KOPT-K1 (cell line): ENCODE data around the gene SIRT6.
A peak's percentile ranks its signal among the peaks of the same experiment; 100 is the strongest.
"Not testable (repeated sequence)": the region's sequence is repeated elsewhere in the genome, so short reads cannot be mapped to it uniquely, and the experiment has no call there.

Source experiments
- H3K27ac ChIP-seq: fragments of 200-600 bp; sonication (generic); 2 replicates; pipeline ENCODE4 v1.5.1; 2016; ENCODE audit warnings: antibody characterized with exemption, mild to moderate bottlenecking, low read depth, low read length; ENCODE audit not compliant: poor library complexity, severe bottlenecking
- H3K36me3 ChIP-seq: fragments of 200-600 bp; sonication (generic); 2 replicates; pipeline ENCODE4 v1.5.1; 2017; ENCODE audit warnings: antibody characterized with exemption, mild to moderate bottlenecking, low read length, moderate library complexity; ENCODE audit not compliant: insufficient read depth
- H3K9me3 ChIP-seq: fragments of 200-600 bp; sonication (generic); 2 replicates; pipeline ENCODE4 v1.5.1; 2017; ENCODE audit warnings: antibody characterized with exemption, low read length, mild to moderate bottlenecking; ENCODE audit not compliant: insufficient read depth, poor library complexity, severe bottlenecking

SIRT6 gene

DNA sequence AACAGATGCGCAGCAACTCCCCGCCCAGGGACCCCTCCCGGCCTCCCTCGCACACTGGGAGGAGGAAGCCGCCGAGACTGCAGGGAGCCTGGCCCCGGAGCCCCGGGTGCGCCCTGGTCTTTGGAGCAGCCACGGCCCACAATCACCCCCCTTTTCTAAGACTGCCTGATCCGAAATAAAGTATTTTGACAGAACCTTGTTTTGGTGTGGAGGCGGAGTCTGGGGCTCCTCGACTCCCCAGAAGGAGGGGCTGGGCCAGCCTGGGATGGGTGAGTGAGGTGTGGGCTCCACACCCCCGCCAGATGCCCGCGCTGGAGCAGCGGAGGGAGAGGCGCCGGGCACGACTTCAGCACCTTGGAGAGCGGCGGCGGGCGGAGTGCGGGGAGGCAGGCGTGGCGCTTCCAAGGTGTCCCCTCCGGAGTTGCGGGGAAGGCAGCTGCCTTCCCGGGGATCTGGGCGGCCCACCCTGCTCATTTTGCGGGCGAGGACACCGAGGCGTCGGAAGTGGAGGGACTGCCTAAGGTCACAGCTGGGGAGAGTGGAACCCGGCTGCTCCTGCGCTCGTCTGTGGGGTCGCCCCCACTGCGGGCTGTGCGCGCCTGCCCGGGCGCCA lies 9.4 kb downstream of the SIRT6 start:
- H3K36me3 ChIP-seq, result peaks cover 12% of the 10 kb centered on the region; the same call in 1 of the 2 replicates
- H3K27ac ChIP-seq, result no peak overlapping the region
- H3K9me3 ChIP-seq, result no peaks in the 10 kb centered on the region

DNA sequence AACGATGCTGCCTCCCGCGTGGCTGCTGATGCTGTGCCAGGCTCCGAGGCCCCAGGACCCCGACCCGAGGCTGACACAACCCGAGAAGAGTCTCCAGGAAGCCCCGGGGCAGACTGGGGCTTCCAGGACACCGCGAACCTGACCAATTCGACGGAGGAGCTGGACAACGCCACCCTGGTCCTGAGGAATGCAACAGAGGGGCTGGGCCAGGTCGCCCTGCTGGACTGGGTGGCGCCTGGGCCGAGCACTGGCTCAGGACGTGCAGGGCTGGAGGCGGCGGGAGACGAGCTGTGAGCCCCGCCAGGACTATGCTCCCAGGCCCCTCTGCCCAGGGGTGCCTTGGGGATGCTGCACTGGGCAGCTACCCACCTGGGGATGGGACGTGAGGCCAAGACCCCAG lies 10.7 kb downstream of the SIRT6 start:
- Histone ChIP-seq H3K36me3 (peaks cover 7% of the 10 kb centered on the region; the same call in 1 of the 2 replicates), H3K27ac (no peak overlapping the region), H3K9me3 (no peaks in the 10 kb centered on the region)

DNA sequence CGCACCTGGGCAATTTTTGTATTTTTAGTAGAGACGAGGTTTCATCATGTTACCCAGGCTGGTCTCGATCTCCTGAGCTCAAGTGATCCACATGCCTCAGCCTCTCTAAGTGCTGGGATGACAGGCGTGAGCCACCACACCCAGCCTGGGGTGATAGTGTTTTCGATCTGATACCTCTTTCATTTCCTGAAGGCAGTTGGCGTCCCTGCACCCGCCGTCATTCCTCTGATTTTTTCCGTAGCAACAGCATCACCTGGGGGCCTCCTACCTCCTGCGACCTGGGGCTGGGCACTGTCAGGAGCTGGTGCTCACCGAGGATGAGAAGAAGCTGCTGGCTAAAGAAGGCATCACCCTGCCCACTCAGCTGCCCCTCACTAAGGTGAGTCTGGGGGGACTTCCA lies 18.1 kb downstream of the SIRT6 start:
- H3K27ac ChIP-seq, result no peak overlapping the region
- no peaks in the 10 kb centered on the region for H3K36me3 ChIP-seq
- no peaks in the 10 kb centered on the region for H3K9me3 ChIP-seq

DNA sequence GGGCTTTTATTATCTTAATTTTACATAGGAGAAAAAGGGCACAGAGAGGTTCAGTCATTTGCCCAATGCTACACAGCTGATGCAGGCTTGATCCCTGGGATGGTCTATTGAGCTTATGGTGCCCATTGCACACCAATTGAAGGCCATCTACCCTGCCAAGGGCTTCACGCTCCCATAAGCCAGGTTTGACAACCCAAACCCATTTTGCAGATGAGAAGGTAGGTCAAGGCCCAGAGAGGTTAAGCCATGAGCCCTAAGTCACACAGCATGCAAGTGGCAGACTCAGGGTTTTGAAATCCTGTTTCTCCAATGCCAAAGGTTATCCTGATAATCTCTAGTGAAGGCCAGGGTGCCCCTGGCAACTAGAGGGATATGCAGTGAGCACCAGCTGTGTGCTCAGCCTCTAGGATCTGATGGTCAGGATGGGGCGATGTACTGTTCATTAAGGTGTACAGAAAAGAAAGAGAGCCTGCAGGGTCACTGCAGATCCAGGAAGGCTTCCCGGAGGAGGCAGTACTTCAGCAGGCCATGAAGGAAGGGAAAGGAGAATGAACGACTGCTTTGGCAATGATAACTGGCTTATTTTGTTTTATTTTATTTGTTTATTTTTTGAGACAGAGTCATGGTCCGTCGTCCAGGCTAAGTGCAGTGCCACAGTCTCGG lies 20.8 kb downstream of the SIRT6 start:
- Histone ChIP-seq H3K9me3 (no peaks in the 10 kb centered on the region), H3K27ac (no peak overlapping the region), H3K36me3 (no peaks in the 10 kb centered on the region; the same call in 1 of the 2 replicates)

DNA sequence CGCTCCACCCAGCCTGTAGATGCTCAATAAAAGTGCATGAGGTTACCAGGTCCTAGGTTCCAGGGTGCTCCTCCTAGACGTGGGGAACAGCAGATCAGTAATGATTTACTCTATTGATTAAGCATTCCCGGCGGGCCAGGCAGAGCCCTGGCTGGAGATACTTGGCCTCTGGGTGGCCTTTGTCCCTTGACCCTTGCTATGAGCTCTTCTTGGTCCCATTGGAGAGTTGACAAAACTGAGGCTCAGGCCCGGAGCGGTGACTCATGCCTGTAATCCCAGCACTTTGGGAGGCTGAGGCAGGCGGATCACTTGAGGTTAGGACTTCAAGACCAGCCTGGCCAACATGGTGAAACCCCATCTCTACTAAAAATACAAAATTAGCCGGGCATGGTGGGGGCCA lies 24.4 kb downstream of the SIRT6 start:
- H3K9me3 ChIP-seq, H3K27ac ChIP-seq, H3K36me3 ChIP-seq: not testable (repeated sequence)

DNA sequence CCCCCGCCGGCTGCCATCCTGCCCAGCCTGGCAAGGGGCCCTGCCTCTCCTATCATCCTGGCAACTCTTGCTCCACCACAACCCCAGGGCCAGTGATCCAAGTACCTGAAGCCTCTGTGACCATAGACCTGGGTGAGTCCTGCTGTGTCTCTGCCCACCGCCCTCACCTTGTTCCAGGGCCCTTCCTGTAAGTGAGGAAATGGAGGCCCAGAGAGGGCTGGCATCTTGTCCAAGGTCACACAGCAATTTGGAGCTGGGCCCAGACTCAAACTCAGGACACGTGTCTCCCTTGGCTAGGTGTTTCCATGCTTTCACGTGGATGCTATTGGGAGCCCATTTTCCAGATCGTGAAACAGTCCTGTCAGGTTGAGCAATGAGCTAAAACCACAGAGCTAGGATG lies 25.2 kb downstream of the SIRT6 start:
- Histone ChIP-seq H3K9me3 (no peaks in the 10 kb centered on the region), H3K27ac (no peak overlapping the region), H3K36me3 (no peaks in the 10 kb centered on the region; the same call in 1 of the 2 replicates)

DNA sequence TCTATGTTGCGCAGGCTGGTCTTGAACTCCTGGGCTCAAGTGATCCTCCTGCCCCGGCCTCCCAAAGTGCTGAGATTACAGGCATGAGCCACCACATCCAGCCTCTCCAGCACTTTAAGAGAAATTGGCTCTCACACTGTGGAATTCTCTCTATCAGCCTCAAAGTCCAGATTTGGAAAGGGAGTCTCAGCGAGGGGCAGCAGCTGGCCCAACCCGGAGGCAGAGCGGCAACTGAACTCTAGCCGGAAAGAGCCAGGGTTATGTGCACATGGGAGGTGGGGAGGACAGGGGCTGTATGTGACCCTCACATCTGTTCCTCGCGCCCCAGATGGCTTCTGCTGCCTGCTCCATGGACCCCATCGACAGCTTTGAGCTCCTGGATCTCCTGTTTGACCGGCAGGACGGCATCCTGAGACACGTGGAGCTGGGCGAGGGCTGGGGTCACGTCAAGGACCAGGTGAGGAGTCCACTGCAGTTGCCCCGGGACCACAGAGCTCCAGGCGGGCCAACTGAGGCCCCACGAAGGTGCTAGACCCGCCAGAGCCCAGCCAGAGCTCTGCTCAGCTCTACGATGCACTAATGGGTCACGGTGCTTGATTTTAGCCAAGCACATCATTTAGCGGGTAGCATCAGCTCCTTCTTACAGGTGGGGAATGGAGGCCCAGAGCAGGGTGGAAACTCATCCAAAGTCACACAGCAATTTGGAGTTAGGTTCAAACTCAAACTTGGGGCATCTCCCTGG lies 27.6 kb downstream of the SIRT6 start:
- Histone ChIP-seq H3K9me3 (no peaks in the 10 kb centered on the region), H3K27ac (no peak overlapping the region)

DNA sequence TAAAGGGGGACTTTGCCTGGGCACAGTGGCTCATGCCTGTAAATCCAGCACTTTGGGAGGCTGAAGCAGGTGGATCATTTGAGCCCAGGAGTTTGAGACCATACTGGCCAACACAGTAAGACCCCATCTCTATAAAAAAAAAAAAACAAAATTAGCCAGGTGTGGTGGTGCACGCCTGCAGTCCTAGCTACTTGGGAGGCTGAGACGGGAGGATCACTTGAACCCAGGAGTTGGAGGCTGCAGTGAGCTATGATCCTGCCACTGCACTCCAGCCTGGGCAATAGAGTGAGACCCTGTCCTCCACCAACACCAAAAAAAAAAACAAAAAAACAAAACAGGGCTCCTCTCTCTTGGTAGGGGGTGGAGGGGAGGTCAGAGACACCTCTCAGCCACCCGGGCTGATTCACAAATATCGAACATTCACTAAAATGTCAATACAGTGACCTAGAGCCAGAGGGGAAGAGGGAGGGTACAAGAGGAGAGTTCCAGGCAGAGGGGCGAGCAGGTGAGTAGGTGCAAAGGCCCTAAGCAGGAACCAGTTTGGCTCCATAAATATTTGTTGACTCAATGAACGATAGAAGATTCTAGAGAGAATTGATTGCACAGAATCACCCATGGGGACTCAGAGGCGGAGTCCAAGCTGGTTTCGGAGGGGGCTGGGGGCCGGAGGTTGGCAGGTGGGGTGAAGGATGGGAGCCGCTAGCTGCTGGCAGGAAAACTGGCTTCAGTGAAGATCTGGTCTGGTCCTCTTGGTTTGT lies 29.9 kb downstream of the SIRT6 start:
- H3K36me3 ChIP-seq, result no peaks in the 10 kb centered on the region; the same call in 1 of the 2 replicates
- no peaks in the 10 kb centered on the region for H3K9me3 ChIP-seq
- peak overlapping the region; percentile 42 for H3K27ac ChIP-seq

More for the DNA sequence above, 27.6 kb downstream of the SIRT6 start:
- H3K36me3 ChIP-seq, result no peaks in the 10 kb centered on the region; the same call in 1 of the 2 replicates

DNA sequence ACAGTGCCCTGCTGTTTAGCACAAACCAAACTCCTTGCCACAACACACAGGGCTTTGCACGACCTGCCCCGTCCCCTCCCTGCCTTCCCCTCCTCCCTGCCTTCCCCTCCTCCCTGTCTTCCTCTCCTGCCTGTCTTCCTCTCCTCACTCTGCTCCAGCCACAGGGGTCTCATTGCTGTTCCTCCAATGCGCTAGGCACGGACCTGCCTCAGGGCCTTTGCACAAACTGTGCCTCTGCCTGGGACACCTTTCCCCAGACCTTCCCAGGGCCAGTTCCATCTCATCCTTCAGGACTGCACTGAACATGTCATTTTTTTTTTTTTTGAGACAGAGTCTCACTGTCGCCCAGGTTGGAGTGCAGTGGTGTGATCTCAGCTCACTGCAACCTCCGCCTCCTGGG lies 30.7 kb downstream of the SIRT6 start:
- Histone ChIP-seq H3K9me3 (no peaks in the 10 kb centered on the region), H3K27ac (no peak overlapping the region), H3K36me3 (no peaks in the 10 kb centered on the region)

DNA sequence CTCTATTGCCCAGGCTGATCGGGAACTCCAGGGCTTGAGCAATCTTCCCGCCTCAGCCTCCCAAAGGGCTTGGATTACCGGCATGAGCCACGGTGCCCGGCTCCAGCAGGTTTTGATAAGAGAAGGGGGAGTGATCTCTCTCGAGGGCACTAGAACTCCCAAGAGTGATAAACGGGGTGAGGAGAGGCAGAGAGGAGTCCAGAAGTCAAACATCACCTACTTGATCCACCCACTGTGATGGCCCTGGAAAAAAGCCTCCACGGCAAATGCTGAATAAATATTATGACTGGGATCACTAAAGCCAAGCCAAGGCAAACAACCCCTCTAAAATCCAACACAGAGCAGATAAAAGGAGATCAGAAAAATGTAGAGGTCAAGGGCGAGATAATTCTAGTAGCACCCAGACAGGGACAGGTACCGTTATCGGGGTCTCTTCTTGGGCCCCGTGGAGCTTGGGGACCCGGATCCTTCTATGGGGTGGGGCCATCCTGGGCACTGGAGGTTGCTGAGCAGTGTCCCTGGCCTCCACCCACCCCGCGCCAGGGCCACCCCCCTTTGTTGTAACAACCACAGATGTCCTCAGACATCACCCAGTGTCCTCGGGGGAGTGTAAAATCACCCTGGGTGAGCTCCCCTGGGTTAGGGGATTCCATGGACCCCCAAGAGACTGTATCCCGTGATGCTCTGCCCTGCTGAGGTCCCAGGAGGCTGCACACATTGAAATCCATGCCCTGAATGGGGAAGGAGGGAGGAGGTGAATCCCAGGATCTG lies 32.7 kb downstream of the SIRT6 start:
- Histone ChIP-seq H3K36me3 (no peaks in the 10 kb centered on the region), H3K27ac (no peak overlapping the region), H3K9me3 (no peaks in the 10 kb centered on the region)

DNA sequence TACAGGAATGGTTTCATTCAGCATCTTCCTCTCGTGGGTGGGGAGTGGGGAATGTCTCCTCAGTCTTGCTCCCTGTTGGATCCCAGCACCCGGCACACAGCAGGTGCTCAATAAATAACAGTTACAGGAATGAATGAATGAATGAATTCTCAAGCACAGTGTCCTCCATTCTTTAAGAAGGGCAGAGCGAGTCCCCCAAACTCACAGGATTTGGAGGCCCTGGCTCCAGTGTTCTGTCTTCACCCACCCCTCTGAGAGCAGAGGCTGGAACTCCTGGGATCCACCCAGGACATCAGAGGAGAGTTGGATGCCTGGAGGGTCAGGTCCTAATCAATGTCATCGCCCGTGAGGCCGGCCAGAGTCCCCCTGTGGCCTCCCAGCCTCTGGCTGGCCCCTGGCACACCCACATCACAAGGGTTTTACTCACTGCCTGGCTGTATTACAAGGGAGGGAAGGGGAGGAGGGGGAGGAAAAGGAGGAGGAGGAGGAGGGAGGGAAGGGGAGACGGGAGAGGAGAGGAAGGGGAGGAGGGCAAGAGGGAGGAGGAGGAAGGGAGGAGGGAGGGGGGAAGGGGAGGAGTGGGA lies 37.6 kb downstream of the SIRT6 start:
- no peaks in the 10 kb centered on the region for H3K36me3 ChIP-seq
- no peaks in the 10 kb centered on the region for H3K9me3 ChIP-seq
- H3K27ac ChIP-seq, result no peak overlapping the region

DNA sequence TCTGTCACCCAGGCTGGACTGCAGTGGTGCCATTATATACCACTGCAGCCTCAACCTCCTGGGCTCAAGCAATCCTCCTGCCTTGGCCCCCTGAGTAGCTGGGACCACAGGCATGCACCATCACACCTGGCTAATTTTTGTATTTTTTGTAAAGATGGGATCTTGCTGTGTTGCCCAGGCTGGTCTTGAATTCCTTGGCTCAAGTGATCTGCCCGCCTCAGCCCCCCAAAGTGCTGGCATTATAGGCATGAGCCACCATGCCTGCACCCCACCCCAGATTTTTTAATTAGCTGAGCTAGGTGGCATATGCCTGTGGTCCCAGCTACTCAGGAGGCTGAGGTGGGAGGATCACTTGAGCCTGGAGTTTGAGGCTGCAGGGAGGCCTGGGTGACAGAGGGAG lies 39.4 kb downstream of the SIRT6 start:
- not testable (repeated sequence) for H3K9me3 ChIP-seq, H3K36me3 ChIP-seq, H3K27ac ChIP-seq

DNA sequence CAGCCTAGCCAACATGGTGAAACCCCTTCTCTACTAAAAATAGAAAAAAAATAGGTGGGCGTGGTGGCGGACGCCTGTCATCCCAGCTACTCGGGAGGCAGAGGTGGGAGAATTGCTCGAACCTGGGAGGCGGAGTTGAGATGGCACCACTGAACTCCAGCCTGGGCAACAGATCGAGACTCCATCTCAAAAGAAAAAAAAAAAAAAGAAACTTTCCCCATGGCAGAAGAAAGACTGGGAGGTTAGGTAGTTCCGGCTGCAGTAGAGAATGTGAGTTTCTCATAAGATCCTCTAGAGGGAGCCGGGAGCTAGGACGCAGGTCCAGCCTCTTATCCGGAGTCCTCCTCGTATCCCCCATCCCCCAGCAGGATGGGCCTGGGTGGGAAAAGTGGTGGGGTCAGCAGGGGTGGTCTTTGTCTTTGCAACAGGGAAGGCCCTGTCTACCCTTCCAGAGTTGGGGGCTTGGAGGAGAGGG lies 42.1 kb downstream of the SIRT6 start:
- H3K27ac ChIP-seq, result no peak overlapping the region
- no peaks in the 10 kb centered on the region for H3K9me3 ChIP-seq
- H3K36me3 ChIP-seq, result no peaks in the 10 kb centered on the region

DNA sequence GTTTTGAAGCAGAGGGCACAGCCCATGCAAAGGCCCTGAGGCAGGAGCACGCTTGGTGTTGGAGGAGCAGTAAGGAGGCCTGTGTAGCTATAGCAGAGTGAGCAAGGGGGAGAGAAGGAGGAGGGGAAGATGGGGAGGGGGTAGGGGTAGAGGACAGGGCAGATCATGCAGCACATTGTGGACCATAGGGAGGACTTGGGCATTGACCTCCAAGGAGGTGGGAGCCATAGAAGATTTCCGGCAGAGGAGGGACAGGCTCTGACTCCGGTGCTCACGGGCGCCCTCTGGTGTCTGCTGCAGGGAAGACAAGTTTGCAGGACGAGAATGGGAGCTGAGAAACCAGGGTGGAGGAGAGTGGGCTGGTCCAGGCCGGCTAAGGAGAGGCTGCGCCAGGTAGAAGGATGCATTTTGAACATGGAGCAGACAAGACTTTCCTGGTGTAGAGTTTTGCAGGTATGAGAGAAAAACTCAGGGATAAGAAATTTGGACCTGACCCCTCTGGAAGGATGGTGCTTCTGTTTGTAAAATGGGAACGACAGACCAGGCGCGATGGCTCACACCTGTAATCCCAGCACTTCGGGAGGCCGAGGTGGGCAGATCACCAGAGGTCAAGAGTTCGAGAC lies 42.6 kb downstream of the SIRT6 start:
- H3K27ac ChIP-seq, result no peak overlapping the region
- H3K36me3 ChIP-seq, result no peaks in the 10 kb centered on the region
- no peaks in the 10 kb centered on the region for H3K9me3 ChIP-seq
